HG03442 (cell line): ENCODE measurements around the gene RSAD2.
"Not testable (repeated sequence)": the region's sequence is repeated elsewhere in the genome, so short reads cannot be mapped to it uniquely, and the experiment has no call there.

Experiments used
- ATAC-seq: cut with Tn5 transposase; IDR thresholded peaks from one replicate; pipeline ENCODE4 v1.9.1; 2021; ENCODE audit warnings: mild to moderate bottlenecking, moderate library complexity; ENCODE audit not compliant: unreplicated experiment

Gene RSAD2, protein sequence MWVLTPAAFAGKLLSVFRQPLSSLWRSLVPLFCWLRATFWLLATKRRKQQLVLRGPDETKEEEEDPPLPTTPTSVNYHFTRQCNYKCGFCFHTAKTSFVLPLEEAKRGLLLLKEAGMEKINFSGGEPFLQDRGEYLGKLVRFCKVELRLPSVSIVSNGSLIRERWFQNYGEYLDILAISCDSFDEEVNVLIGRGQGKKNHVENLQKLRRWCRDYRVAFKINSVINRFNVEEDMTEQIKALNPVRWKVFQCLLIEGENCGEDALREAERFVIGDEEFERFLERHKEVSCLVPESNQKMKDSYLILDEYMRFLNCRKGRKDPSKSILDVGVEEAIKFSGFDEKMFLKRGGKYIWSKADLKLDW

GRCh38 chr2:6877402-6878304 lies at the start of gene RSAD2:
TSS of gene RSAD2 (plus strand) at chr2:6877777. CDS start at chr2:6877801, 24 bp downstream.
- ATAC-seq, result peak; percentile 84

DNA sequence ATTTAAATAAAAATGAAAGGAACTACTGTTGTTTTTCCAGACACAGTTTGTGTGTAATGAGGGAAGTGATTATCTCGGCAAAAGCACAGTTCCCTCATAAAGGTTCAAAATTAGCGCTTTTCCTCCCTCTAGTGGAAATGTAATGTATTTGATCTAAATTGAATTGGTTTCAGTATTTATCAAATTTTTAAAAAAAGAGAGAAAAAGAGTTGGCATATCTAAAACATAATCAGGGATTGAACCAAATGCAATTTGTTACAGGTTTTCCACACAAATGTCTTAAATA lies 49.3 kb upstream of the RSAD2 start:
- ATAC-seq, result no peak

GRCh38 chr2:6831229-6831628 lies 46.3 kb upstream of the RSAD2 start:
- ATAC-seq, result no peak

DNA sequence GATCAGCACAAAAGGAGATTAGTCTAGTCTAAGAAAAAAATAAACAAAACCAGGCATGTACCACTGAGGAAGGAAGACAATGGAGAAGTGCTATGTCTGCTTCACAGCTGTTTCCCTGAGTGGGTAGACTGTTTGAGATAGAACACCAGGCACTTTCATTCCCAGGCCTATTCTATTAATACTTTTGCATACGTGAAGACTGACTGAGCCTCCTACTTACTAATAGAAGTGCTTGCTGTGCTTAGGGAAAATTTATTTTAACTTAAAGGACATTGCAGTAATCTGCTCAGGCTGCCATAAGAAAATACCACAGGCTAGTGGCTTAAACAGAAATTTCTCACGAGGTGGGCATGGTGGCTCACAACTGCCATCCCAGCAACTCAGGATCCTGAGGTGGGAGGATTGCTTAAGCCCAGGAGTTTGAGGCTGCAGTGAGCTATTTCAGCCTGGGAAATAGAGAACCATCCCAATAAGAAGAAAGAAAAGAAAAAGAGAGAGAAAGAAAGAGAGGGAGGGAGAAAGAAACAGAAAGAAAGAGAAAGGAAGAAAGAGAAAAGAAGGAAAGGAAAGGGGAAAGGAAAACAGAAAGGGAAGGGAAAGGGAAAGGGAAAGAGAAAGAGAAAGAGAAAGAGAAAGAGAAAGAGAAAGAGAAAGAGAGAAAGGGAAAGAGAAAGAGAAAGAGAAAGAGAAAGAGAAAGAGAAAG lies 44.8 kb upstream of the RSAD2 start:
- ATAC-seq, result no peak

GRCh38 chr2:6833300-6833604 lies 44.3 kb upstream of the RSAD2 start:
- no peak for ATAC-seq

DNA sequence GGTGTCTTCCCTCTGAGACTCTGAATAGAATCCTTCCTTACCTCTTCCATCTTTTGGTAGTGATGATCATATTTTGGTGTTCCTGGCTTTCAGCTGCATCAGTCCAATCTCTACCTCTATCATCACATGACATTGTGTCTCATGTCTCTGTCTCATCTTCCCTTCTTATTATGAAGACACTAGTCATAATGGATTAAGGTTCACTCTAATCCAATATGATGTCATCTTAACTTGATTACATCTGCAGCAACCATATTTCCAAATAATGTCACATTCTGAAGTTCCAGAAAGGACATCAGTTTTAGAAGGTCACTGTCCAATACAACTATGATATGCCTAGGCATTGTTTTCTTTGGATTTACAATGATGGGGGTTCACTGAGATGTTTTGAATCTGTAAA lies 43.4 kb upstream of the RSAD2 start:
- ATAC-seq, result no peak

- ATAC-seq, result no peak
These were observed 42.1 kb upstream of the RSAD2 start for GRCh38 chr2:6835467-6835866.

DNA sequence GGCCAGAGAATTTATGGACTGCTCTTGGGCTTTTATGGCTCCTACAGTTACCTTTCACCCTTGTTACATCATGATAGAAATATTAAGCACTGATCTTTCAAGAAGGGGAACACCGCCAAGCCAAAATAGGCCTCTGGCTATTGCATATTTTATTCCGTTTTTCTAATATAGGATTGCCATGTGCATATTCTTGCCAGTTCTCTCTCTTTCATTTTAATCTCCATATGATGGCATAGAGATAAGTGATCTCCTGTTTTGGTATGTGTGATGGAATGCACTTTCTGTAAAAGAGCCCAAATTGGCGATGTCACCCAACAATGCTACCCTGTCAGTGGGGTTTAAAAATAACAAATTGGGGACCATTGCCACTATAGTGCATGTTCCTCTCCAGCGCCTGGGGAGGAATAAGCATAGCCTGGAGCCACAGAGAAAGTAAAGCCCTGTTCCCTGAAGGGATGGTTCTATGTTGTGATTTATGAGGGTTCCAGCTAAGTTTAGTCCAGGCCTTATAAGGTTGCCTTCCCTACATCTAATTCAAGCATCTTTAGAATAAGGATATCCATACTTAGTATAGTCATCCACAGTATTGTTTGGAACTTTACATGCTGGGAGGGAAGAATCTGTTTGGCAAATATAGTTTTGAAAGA lies 38.8 kb upstream of the RSAD2 start:
- ATAC-seq, result no peak

DNA sequence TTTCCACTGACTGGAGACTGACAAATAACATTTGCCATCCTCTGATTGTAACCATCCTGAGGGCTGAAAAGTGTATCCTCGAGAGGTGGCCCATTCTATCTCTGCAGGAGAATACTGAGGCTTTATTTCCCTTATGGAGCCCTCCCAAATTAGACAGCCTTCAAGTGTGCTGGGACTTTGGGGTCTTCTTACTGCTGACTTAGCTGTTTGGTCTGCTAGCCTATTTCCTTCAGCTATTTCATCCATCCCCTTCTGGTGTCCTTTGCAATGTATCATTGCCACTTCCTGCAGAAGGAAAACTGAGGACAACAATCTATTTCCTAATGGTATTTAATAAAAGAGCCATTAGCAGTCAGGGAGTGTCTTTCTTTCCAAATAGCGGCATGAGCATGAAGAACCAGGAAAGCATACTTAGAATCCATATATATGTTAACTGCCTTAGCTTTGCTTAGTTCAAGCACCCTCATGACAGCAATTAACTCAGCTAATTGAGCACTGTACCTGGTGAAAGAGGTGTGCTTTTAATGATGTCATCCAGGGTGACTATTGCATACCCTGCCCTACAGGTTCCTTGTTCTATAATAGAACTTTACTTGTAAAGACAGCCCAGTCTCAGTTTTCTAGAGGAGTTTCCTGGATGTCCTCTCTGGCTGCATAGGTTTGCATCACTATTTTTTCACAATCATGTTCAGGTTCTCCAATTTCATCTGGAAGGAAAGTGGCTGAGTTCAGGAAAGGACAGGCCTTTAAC lies 35.9 kb upstream of the RSAD2 start:
- ATAC-seq, result no peak

GRCh38 chr2:6845312-6845711 lies 32.3 kb upstream of the RSAD2 start:
- ATAC-seq, result no peak

DNA sequence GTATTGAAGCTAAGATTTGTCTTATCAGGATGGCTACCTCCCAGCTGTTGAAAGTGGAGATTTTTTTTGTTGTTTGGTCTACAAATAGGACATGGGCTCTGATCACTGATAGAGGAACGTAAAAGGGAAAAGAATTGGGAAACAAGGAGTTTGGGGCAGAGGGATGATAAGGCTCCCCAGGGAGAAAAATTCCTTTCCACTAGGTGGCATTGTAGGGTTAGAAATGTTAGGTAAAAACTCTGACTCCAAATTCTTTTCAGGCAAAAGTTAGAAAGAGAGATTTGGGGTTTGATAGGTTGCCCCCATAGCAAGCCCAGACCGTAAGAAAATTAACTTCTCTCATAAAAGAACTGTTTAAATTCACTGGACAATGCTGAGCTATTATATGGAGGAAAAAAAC lies 31.7 kb upstream of the RSAD2 start:
- ATAC-seq, result no peak

DNA sequence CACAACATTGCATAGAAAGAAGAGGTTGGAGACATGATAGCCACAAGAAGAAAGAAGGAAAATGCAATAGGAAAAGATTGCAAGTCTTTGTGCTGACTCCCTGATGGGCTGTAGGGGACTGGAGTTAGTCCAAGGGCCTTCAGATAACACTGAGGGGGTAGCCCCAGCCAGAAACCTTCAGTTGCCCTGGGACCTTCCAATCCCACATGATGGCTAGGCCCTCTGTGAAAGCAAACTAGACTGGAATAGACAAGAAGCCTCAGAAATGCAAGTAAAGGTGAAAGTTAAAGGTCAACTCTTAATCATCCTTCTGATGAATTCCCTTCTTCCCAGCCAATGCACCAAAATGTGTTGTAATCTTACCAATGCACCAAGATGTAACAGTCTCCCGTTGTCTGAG lies 31.0 kb upstream of the RSAD2 start:
- ATAC-seq, result no peak

DNA sequence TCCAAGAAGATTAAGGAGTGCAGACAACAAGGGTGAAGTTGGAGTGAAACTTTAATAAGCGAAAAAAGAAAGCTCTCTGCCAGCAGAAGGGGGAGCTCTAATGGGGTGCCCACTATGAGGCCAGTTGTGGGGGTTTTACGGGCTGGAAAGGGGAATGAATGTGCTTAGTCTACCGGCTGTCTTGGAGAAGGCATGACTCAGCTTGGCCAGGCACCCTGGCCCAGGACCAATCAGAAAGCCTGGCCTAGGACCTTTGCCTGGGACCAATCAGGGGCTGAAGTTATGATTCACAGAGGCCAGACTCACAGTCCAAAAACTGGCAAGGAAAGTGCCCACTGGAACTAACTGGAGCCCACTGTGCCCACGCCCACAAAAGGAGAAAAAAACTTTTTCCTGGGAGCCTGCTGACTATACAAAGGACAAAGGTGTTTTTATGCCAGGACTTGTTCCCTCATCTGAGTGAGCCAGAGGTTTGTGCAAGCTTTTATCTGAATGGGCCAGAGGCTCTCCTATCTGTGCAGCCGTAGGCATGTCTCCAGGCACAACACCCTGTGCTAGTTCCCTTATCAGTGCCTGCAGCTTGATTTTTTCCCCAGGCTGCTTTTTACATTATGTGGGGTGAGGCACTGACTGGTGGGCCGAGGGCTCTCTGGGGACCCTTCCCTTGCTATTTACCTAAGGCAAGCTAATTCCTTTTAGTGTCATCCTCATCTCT lies 30.5 kb upstream of the RSAD2 start:
- ATAC-seq, result no peak

DNA sequence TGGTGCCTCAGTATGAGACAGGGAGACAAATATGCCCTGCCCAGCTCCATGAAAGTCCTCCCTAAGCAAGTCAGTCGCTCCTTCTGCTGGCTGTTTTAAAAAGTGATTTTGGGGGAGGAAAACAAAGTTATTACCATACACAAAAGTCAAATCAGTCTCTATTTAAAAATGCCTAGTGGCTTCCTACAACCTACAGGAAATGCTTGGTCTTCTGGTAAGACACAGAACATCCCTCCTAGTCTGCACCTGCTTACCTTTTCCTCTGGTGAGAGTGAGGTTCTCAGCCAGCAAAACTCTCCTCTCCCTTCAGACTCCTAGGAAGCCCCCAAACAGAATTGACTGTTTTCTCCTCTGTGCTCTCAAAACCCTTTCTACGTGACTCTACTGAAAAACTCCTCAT lies 25.4 kb upstream of the RSAD2 start:
- no peak for ATAC-seq

GRCh38 chr2:6854416-6854815 lies 23.2 kb upstream of the RSAD2 start:
- ATAC-seq, result no peak

- no peak for ATAC-seq
These were observed 21.6 kb upstream of the RSAD2 start for GRCh38 chr2:6855860-6856547.

DNA sequence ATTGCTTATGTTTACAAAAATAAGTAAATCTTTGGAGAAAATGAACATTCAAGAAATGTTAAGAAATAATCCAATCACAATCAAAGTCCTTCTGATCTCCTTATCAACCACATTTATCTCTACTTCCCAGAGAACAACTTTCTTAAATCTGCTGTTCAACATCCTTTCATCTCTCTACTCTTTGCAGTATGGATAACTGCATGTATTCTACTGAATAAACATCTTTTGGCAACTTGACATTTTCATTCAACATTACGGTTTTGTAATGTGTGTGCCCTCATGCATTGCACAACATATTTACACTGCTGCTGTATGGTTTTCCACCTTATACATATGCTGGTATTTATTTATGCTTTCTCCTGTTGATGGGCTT lies 21.0 kb upstream of the RSAD2 start:
- no peak for ATAC-seq

GRCh38 chr2:6858466-6859027 lies 19.0 kb upstream of the RSAD2 start:
- ATAC-seq, result not testable (repeated sequence)

GRCh38 chr2:6860296-6860695 lies 17.3 kb upstream of the RSAD2 start:
- ATAC-seq, result no peak
